ENCODE measurements around the gene MORN5.

Gene MORN5

GRCh38 chr9:122143876-122144405 lies 15.8 kb upstream of the MORN5 start:
- no peak for DNase-seq (ENCODE audit: low read depth)

- DNase-seq (ENCODE audit: low read depth), result no peak
These were observed 14.7 kb upstream of the MORN5 start for GRCh38 chr9:122144836-122145591.

- DNase-seq (ENCODE audit: low read depth), result no peak
These were observed 14.2 kb upstream of the MORN5 start for GRCh38 chr9:122145592-122145863.

GRCh38 chr9:122151267-122151828 lies 8.4 kb upstream of the MORN5 start:
- DNase-seq (ENCODE audit: low read depth), result no peak

- no peak for DNase-seq (ENCODE audit: low read depth)
These were observed 3.9 kb upstream of the MORN5 start for GRCh38 chr9:122155796-122156195.

GRCh38 chr9:122158202-122158601 lies 1.5 kb upstream of the MORN5 start:
- DNase-seq (ENCODE audit: low read depth), result no peak

GRCh38 chr9:122159925-122160246 lies 178 bp downstream of the MORN5 start:
- no peak for DNase-seq (ENCODE audit: low read depth)

GRCh38 chr9:122162415-122162814 lies 2.7 kb downstream of the MORN5 start:
- DNase-seq (ENCODE audit: low read depth), result no peak

GRCh38 chr9:122164286-122164685 lies 4.6 kb downstream of the MORN5 start:
- no peak for DNase-seq (ENCODE audit: low read depth)

GRCh38 chr9:122168356-122168755 lies 8.6 kb downstream of the MORN5 start:
- no peak for DNase-seq (ENCODE audit: low read depth)

GRCh38 chr9:122172131-122172530 lies 12.4 kb downstream of the MORN5 start:
- no peak for DNase-seq (ENCODE audit: low read depth)

- no peak for DNase-seq (ENCODE audit: low read depth)
These were observed 14.0 kb downstream of the MORN5 start for GRCh38 chr9:122173670-122174069.

- DNase-seq (ENCODE audit: low read depth), result no peak
These were observed 17.2 kb downstream of the MORN5 start for GRCh38 chr9:122176916-122177315.

GRCh38 chr9:122179054-122179689 lies 19.5 kb downstream of the MORN5 start:
- no peak for DNase-seq (ENCODE audit: low read depth)

- DNase-seq (ENCODE audit: low read depth), result no peak
These were observed 20.0 kb downstream of the MORN5 start for GRCh38 chr9:122179690-122180074.

- DNase-seq (ENCODE audit: low read depth), result no peak
These were observed 20.9 kb downstream of the MORN5 start for GRCh38 chr9:122180633-122181032.

GRCh38 chr9:122183501-122183900 lies 23.8 kb downstream of the MORN5 start:
- no peak for DNase-seq (ENCODE audit: low read depth)

- DNase-seq (ENCODE audit: low read depth), result no peak
These were observed 24.8 kb downstream of the MORN5 start for GRCh38 chr9:122184551-122184950.

- DNase-seq (ENCODE audit: low read depth), result no peak
These were observed 26.6 kb downstream of the MORN5 start for GRCh38 chr9:122186301-122186700.

GRCh38 chr9:122186777-122187470 lies 27.2 kb downstream of the MORN5 start:
- no peak for DNase-seq (ENCODE audit: low read depth)

GRCh38 chr9:122188369-122188768 lies 28.7 kb downstream of the MORN5 start:
- no peak for DNase-seq (ENCODE audit: low read depth)

- DNase-seq (ENCODE audit: low read depth), result no peak
These were observed 31.1 kb downstream of the MORN5 start for GRCh38 chr9:122190597-122191381.
